ENCODE measurements around the gene CEP112.

CEP112 gene

GRCh38 chr17:65660078-65660477 is 531.9 kb downstream of the CEP112 start:
- DNase-seq, result no peak
- Mint-ChIP-seq H3K9me3 (no peaks in the 10 kb centered on the region), H3K36me3 (ENCODE audit: low read depth) (no peaks in the 10 kb centered on the region), H3K27me3 (no peaks in the 10 kb centered on the region), H3K4me1 (ENCODE audit: low read depth) (peaks cover 35% of the 10 kb centered on the region), H3K4me3 (no peak overlapping the region), H3K27ac (no peak overlapping the region)

DNA sequence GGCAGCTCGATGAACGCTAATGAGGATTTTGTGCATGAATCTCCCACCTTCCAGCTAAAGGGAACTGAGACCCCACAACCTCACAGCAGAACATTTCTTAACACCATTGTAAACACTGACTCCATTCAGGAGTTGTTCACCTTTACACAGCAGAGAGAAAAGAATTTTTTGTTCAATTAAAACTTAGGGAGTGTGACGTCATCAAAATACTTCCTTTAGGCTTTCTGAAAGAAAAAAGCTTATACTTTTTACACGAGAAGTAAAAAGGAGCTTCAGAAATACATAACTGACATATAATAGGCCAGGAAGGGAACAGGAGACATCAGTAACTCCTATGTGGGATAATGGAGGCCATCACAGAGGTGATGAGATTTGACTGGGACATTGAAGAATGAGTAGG is 532.4 kb downstream of the CEP112 start:
- Mint-ChIP-seq H3K4me1 (ENCODE audit: low read depth) (peaks cover 35% of the 10 kb centered on the region), H3K4me3 (no peak overlapping the region), H3K27me3 (no peaks in the 10 kb centered on the region), H3K36me3 (ENCODE audit: low read depth) (no peaks in the 10 kb centered on the region), H3K9me3 (no peaks in the 10 kb centered on the region), H3K27ac (no peak overlapping the region)
- no peak for DNase-seq

DNA sequence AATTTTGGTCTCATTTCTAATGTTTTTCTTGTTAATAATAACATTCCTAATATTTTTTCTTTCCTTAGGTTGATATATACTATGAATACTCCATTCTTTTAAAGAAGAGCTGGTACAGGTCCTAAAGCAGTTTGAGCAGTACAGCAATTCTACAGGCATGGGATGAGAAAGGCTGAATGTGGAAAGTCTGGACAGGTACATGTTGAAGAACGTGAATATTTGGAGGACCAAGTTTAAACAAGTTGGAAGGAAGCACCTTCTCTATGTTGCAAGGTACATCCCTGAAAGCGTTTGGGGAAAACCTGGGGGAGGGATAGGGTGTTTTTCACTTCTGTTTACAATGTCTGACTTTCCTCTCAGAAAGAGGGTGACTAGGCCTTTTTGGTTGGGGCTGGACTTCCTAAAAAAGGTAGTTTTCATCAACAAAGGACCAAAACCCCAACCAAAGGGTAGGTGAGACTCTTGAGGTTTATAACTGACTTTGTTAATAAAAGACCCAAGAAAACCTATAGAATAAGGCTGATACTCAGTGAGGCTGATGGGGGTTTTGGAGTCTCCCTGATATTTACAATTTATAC is 534.6 kb downstream of the CEP112 start:
- Mint-ChIP-seq H3K27ac (peak overlapping the region; percentile 91), H3K27me3 (no peaks in the 10 kb centered on the region), H3K4me3 (peak overlapping the region; percentile 21), H3K9me3 (no peaks in the 10 kb centered on the region), H3K4me1 (ENCODE audit: low read depth) (peaks cover 35% of the 10 kb centered on the region), H3K36me3 (ENCODE audit: low read depth) (no peaks in the 10 kb centered on the region)
- DNase-seq, result no peak

- H3K4me1 Mint-ChIP-seq (ENCODE audit: low read depth), result peaks cover 35% of the 10 kb centered on the region
- DNase-seq, result peak; percentile 39
- H3K27me3 Mint-ChIP-seq, result no peaks in the 10 kb centered on the region
- H3K9me3 Mint-ChIP-seq, result no peaks in the 10 kb centered on the region
- no peak overlapping the region for H3K4me3 Mint-ChIP-seq
- H3K36me3 Mint-ChIP-seq (ENCODE audit: low read depth), result no peaks in the 10 kb centered on the region
- peak overlapping the region; percentile 91 for H3K27ac Mint-ChIP-seq
Observed at GRCh38 chr17:65656390-65657250, 535.3 kb downstream of the CEP112 start.

GRCh38 chr17:65655706-65656105 is 536.2 kb downstream of the CEP112 start:
- Mint-ChIP-seq H3K36me3 (ENCODE audit: low read depth) (no peaks in the 10 kb centered on the region), H3K4me3 (no peak overlapping the region), H3K27ac (no peak overlapping the region), H3K27me3 (no peaks in the 10 kb centered on the region), H3K9me3 (no peaks in the 10 kb centered on the region), H3K4me1 (ENCODE audit: low read depth) (peaks cover 31% of the 10 kb centered on the region)
- no peak for DNase-seq

DNA sequence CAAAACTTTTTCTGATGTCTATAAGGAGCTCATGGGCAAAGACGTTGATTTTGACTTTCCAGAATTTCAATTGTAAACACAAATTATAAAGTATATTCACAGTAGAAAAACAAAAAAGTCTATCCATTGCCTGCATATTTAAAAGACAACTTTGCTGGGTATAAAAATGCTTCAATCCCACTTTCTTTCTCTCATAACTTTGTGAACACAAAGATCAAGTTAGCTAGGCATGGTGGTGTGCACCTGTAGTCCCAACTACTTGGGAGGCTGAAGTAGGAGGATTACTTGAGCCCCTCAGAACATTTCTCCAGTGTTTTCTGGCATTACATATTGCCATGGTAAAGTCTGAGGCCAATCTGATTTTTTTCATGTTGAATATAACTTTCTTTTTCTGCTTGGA is 547.4 kb downstream of the CEP112 start:
- no peak for DNase-seq
- Mint-ChIP-seq H3K27me3 (no peaks in the 10 kb centered on the region), H3K4me3 (no peak overlapping the region), H3K36me3 (ENCODE audit: low read depth) (peaks cover 3% of the 10 kb centered on the region), H3K9me3 (peaks cover 25% of the 10 kb centered on the region), H3K27ac (no peak overlapping the region), H3K4me1 (ENCODE audit: low read depth) (no peaks in the 10 kb centered on the region)

- Mint-ChIP-seq H3K9me3 (peaks cover 9% of the 10 kb centered on the region), H3K36me3 (ENCODE audit: low read depth) (no peaks in the 10 kb centered on the region), H3K27me3 (no peaks in the 10 kb centered on the region), H3K4me1 (ENCODE audit: low read depth) (no peaks in the 10 kb centered on the region), H3K4me3 (no peak overlapping the region), H3K27ac (no peak overlapping the region)
- no peak for DNase-seq
Observed at GRCh38 chr17:65638221-65638975, 553.5 kb downstream of the CEP112 start.

- H3K9me3 Mint-ChIP-seq, result peaks cover 9% of the 10 kb centered on the region
- H3K4me3 Mint-ChIP-seq, result no peak overlapping the region
- no peaks in the 10 kb centered on the region for H3K36me3 Mint-ChIP-seq (ENCODE audit: low read depth)
- H3K27me3 Mint-ChIP-seq, result no peaks in the 10 kb centered on the region
- no peak overlapping the region for H3K27ac Mint-ChIP-seq
- no peak for DNase-seq
- H3K4me1 Mint-ChIP-seq (ENCODE audit: low read depth), result no peaks in the 10 kb centered on the region
Observed at GRCh38 chr17:65637786-65638185, 554.1 kb downstream of the CEP112 start.

DNA sequence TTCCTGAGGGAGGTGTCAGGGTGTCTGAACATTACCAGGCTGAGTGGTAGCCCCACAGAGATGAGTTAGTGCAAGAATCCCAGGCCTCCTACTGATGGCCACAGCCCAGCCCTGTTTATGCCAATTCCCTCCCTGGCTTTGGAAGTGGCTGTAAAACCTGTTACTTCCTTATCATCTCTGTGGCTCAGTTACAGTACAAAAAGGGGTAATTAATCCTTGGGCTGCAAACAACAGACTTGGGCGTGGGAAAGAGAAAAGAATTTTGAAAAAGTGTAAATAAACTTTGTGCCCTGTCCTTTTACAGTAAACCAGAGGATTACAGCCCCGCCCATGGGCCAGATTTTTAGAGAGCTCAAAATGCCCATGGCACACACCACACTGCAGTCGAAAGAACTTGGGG is 557.4 kb downstream of the CEP112 start:
- no peaks in the 10 kb centered on the region for H3K27me3 Mint-ChIP-seq
- no peak for DNase-seq
- no peak overlapping the region for H3K27ac Mint-ChIP-seq
- no peak overlapping the region for H3K4me3 Mint-ChIP-seq
- H3K4me1 Mint-ChIP-seq (ENCODE audit: low read depth), result no peaks in the 10 kb centered on the region
- H3K36me3 Mint-ChIP-seq (ENCODE audit: low read depth), result no peaks in the 10 kb centered on the region
- H3K9me3 Mint-ChIP-seq, result no peaks in the 10 kb centered on the region

DNA sequence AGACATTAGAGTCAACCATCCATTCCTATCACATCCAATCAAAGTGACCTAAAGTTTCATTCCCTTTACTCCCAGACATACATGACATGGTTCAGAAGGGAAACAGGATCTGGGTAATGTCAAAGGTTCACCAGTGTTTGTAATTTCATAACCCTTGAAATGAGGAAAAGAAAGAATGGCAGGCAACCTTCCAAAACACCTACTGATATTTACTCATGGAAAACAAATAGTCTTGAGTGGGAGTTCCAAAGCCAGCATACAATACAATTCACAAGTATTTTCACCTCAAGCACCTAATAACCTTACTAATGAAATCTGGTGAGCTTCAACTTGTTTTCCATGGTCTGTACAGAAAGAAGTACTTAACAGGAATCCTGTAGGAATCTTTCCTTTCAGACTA is 557.9 kb downstream of the CEP112 start:
- Mint-ChIP-seq H3K36me3 (ENCODE audit: low read depth) (no peaks in the 10 kb centered on the region), H3K27me3 (no peaks in the 10 kb centered on the region), H3K4me3 (no peak overlapping the region), H3K4me1 (ENCODE audit: low read depth) (no peaks in the 10 kb centered on the region), H3K9me3 (no peaks in the 10 kb centered on the region), H3K27ac (no peak overlapping the region)
- DNase-seq, result no peak

- Mint-ChIP-seq H3K36me3 (ENCODE audit: low read depth) (no peaks in the 10 kb centered on the region), H3K4me1 (ENCODE audit: low read depth) (no peaks in the 10 kb centered on the region), H3K27ac (no peak overlapping the region), H3K9me3 (no peaks in the 10 kb centered on the region), H3K4me3 (no peak overlapping the region), H3K27me3 (no peaks in the 10 kb centered on the region)
- DNase-seq, result no peak
Observed at GRCh38 chr17:65633146-65633881, 558.6 kb downstream of the CEP112 start.

- Mint-ChIP-seq H3K27ac (no peak overlapping the region), H3K27me3 (no peaks in the 10 kb centered on the region), H3K4me1 (ENCODE audit: low read depth) (no peaks in the 10 kb centered on the region), H3K9me3 (no peaks in the 10 kb centered on the region), H3K36me3 (ENCODE audit: low read depth) (no peaks in the 10 kb centered on the region), H3K4me3 (no peak overlapping the region)
- DNase-seq, result no peak
Observed at GRCh38 chr17:65630502-65630901, 561.4 kb downstream of the CEP112 start.

- no peak for DNase-seq
- no peaks in the 10 kb centered on the region for H3K27me3 Mint-ChIP-seq
- no peaks in the 10 kb centered on the region for H3K4me1 Mint-ChIP-seq (ENCODE audit: low read depth)
Observed at GRCh38 chr17:65629234-65629690, 562.7 kb downstream of the CEP112 start.

GRCh38 chr17:65628644-65629036 is 563.3 kb downstream of the CEP112 start:
- no peaks in the 10 kb centered on the region for H3K9me3 Mint-ChIP-seq
- no peaks in the 10 kb centered on the region for H3K4me1 Mint-ChIP-seq (ENCODE audit: low read depth)
- no peak overlapping the region for H3K4me3 Mint-ChIP-seq
- no peaks in the 10 kb centered on the region for H3K27me3 Mint-ChIP-seq
- DNase-seq, result no peak
- no peaks in the 10 kb centered on the region for H3K36me3 Mint-ChIP-seq (ENCODE audit: low read depth)
- no peak overlapping the region for H3K27ac Mint-ChIP-seq

More at GRCh38 chr17:65629234-65629690, 562.7 kb downstream of the CEP112 start:
- Mint-ChIP-seq H3K27ac (no peak overlapping the region), H3K4me3 (no peak overlapping the region), H3K9me3 (no peaks in the 10 kb centered on the region), H3K36me3 (ENCODE audit: low read depth) (no peaks in the 10 kb centered on the region)

Data from activated T-cell treated with anti-CD3 and anti-CD28 coated beads, Interleukin-2, amount 50 U/mL, for 24 hours (primary cell).